Measurements from ENCODE around the gene KCNQ1. TPM values are rescaled to one million over a fixed set of nuclear protein-coding genes. Genes with fewer than 3 reads are reported as not detected.

KCNQ1 gene
- total RNA-seq, 2 experiments from 2014 or later, result 20.4 to 24.3 TPM

DNA sequence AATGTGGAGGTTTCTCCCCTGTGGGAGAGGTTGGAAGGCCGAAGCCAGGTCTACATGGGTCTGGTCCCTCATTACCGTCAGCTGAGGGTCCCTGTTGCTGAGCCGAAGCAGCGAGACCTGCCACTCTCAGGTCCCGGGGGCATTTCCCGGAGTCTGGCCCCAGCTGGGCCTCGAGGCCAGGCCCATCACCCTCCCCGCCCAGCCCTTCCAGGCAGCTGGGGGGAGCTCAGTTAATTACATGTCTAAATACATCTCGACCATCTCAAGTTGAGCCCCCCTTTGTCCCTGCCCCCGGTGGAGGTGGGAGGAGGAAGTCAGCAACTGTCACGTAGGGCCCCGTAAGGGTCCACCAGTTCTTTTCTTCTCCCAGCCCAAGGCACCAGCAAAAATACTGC lies 437.2 kb downstream of the KCNQ1 start:
- CTCF ChIA-PET, result interaction anchor here (0.5 to 1.7 kb wide), 4 partner anchors 10 to 577 kb away, joined by 3 to 5 read pairs (median 4); no protein-coding TSS in a partner anchor
- Mint-ChIP-seq H3K9me3 (peaks cover 2% of the 10 kb centered on the region), H3K4me3 (no peak overlapping the region)

DNA sequence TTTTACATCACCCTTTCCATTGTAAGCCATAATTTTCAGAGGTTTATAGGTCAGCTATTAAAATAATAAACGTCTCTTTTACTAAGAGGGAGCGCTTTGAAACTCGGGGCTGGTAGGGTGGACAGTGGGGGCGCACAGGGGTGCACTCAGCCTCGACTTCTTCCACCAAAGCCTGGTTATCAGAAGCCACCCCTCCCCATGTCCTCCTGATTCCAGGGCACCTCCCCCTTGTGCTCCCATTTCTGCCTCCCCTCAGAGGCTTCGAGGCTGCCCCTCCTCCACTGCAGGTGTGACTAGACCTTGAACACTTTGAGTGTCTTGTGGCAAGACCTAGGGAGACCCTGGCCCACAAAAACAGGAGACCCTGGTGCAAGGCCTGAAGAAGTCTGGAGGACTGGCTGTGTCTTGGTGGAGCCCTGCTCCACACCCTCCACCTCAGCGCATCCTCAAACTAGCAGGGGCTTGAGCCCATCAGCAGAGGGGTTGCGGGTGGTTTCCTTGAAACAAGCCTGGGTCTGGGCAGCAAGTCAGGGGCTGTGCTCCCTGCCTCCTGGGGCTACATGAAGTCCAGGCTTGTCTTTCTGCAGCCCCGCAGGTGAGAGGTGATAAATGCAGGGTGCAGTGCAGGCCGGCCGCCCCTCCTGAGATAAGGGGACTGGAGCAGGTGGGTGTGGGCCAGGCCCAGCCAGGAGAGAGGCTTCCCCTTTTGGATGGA lies 437.7 kb downstream of the KCNQ1 start:
- H3K4me3 Mint-ChIP-seq, result no peak overlapping the region
- POLR2A ChIA-PET, result no interaction called here
- DNase-seq, result no peak
- H3K4me1 Mint-ChIP-seq, result peaks cover 11% of the 10 kb centered on the region
- peaks cover 29% of the 10 kb centered on the region for H3K27me3 Mint-ChIP-seq
- H3K36me3 Mint-ChIP-seq (ENCODE audit: low read depth), result no peaks in the 10 kb centered on the region
- H3K27ac Mint-ChIP-seq, result no peak overlapping the region
- CTCF ChIA-PET, result interaction anchor here (1.0 to 1.7 kb wide), 4 partner anchors 10 to 350 kb away, joined by 3 to 5 read pairs (median 4); a partner anchor contains a TSS
- H3K9me3 Mint-ChIP-seq, result peaks cover under 1% of the 10 kb centered on the region

More for the DNA sequence above, 437.2 kb downstream of the KCNQ1 start:
- H3K36me3 Mint-ChIP-seq (ENCODE audit: low read depth), result no peaks in the 10 kb centered on the region
- H3K4me1 Mint-ChIP-seq, result peaks cover 7% of the 10 kb centered on the region
- POLR2A ChIA-PET, result no interaction called here
- H3K27ac Mint-ChIP-seq, result no peak overlapping the region
- no peak for DNase-seq
- H3K27me3 Mint-ChIP-seq, result peaks cover 24% of the 10 kb centered on the region

DNA sequence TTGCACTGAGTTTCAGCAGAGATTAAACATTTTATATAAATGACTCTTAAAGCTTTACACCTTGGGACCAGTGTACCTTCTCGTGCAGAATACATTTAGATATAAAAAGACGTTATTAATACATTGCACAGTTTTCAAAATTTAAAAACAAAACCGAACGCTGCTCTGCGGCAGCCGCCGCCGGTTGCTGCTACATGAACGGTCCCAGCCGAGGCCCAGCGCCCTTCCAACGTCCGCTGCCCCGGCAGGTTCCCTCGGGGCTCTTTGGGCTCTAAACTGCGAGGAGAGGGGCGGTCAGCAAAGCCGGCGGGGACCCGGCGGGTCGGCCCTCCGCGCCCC lies 438.8 kb downstream of the KCNQ1 start:
- POLR2A ChIA-PET, result no interaction called here
- H3K36me3 Mint-ChIP-seq (ENCODE audit: low read depth), result no peaks in the 10 kb centered on the region
- no peak overlapping the region for H3K27ac Mint-ChIP-seq
- no peak for DNase-seq
- H3K4me3 Mint-ChIP-seq, result no peak overlapping the region
- CTCF ChIA-PET, result interaction anchor here (1.0 to 11.3 kb wide), 3 partner anchors 10 to 349 kb away, joined by 4 to 230 read pairs (median 8); a partner anchor contains a TSS
- H3K4me1 Mint-ChIP-seq, result peaks cover 14% of the 10 kb centered on the region
- H3K27me3 Mint-ChIP-seq, result peaks cover 29% of the 10 kb centered on the region
- H3K9me3 Mint-ChIP-seq, result no peaks in the 10 kb centered on the region

DNA sequence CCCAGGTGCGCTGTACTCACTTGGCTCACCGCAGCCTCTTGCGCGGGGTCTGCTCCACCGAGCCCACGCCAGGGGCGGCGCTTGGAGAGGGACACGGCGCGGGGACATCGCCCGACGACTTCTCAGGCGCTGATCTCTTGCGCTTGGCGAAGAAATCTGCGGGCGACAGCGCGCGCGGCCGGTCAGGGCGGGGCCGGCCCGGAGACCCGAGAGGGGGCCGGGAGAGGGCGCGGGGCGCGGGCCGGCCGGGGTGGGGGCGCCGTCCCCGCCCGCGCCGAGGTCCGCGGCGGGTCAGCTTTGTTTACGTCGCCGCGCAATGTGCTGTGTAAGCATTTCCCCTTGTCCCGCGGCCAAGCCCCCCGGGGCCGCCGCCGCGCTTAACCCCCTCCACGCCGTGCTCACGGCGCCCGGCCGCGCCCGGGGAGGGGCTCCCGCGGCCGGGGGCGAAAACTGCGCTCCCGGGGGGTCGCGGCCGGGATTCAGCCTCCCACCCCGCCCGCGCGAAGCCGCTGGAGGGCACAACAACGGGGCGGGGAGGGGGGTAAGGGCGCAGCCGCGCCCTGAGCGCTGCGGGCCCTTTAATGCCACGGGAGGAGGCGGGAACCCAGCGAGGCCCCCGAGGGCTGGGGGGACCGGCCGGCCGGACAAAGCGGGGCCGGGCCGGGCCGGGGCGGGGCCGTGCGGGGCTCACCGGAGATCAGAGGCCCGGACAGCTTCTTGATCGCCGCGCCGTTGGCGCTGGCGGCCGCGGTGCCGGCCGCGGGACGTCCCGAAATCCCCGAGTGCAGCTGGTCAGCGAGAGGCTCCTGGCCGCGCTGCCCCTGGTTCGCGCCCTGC lies 439.4 kb downstream of the KCNQ1 start:
- H3K9me3 Mint-ChIP-seq, result no peaks in the 10 kb centered on the region
- H3K27me3 Mint-ChIP-seq, result peaks cover 29% of the 10 kb centered on the region
- peaks cover 14% of the 10 kb centered on the region for H3K4me1 Mint-ChIP-seq
- CTCF ChIA-PET, result interaction anchor here (0.5 to 11.3 kb wide), 7 partner anchors 9 to 358 kb away, joined by 3 to 230 read pairs (median 4); a partner anchor contains a TSS
- POLR2A ChIA-PET, result no interaction called here
- no peak overlapping the region for H3K27ac Mint-ChIP-seq
- no peaks in the 10 kb centered on the region for H3K36me3 Mint-ChIP-seq (ENCODE audit: low read depth)
- H3K4me3 Mint-ChIP-seq, result no peak overlapping the region
- no peak for DNase-seq

DNA sequence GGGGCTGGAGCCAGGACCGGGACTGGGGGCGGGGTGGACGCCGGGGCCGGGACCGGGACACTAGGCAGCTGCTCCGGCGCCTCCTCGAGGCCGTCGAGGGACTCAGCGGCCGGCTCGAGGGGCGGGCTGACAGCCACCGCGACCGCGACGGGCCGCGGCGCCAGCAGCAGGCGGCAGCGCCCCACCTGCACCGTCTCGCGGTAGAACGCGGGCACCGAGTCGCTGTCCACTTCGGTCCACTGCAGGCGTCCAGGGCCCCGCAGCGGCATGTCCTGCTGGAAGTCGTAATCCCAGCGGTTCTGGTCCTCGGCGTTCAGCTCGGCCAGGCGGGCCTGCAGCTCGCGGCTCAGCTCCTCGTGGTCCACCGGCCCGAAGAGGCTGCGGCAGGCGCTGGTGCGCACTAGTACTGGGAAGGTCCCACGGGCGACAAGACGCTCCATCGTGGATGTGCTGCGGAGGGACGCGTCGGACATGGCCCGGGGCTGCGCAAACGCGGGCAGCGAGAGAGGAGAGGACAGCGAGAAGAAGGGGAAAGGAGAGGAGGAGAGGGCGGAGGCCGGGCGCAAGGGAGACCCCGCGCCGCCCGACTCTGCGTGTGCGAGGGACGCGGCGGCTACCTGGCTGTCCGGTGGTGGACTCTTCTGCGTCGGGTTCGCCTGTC lies 440.3 kb downstream of the KCNQ1 start:
- peaks cover 29% of the 10 kb centered on the region for H3K27me3 Mint-ChIP-seq
- H3K9me3 Mint-ChIP-seq, result no peaks in the 10 kb centered on the region
- H3K36me3 Mint-ChIP-seq (ENCODE audit: low read depth), result no peaks in the 10 kb centered on the region
- CTCF ChIA-PET, result interaction anchor here (0.5 to 11.3 kb wide), 6 partner anchors 8 to 359 kb away, joined by 3 to 230 read pairs (median 4); no protein-coding TSS in a partner anchor
- peak overlapping the region; percentile 86 for H3K4me3 Mint-ChIP-seq
- H3K27ac Mint-ChIP-seq, result no peak overlapping the region
- DNase-seq, result peak; percentile 22
- POLR2A ChIA-PET, result no interaction called here
- peaks cover 14% of the 10 kb centered on the region for H3K4me1 Mint-ChIP-seq

DNA sequence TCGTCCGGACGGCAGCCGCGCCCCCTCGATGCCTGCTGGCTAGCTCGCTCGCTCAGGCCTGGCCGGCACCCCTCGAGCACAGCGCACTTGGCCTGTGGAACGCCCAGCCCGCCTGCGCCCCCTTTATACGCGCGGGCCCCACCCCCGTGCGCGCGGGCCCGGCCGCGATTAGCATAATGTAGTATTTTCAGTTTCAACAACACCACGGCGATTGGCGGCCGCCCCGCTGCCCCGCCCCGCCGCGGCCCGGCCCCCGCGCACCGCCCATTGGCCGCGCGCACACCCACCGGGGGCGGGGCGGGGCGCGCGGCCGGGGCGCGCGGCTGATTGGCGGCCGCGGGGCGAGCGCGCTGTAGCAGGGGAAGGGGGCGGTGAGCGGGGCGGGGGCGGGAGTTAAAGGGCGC lies 440.9 kb downstream of the KCNQ1 start, which contains the start of gene CDKN1C:
Gene CDKN1C (minus strand): TSS at position 98 of the 404 bp plus-strand sequence. CDS start 319 bp downstream, outside the sequence.
- CTCF ChIA-PET, result interaction anchor here (1.2 to 11.3 kb wide), 2 partner anchors 11 to 351 kb away, joined by 4 to 230 read pairs; no protein-coding TSS in a partner anchor
- no peaks in the 10 kb centered on the region for H3K36me3 Mint-ChIP-seq (ENCODE audit: low read depth)
- no peaks in the 10 kb centered on the region for H3K9me3 Mint-ChIP-seq
- H3K4me3 Mint-ChIP-seq, result peak within 1 kb of the TSS; percentile 86
- H3K27me3 Mint-ChIP-seq, result peaks cover 29% of the 10 kb centered on the region
- DNase-seq, result peak; percentile 81
- peaks cover 14% of the 10 kb centered on the region for H3K4me1 Mint-ChIP-seq
- H3K27ac Mint-ChIP-seq, result no peak within 1 kb of the TSS
- POLR2A ChIA-PET, result no interaction called here

DNA sequence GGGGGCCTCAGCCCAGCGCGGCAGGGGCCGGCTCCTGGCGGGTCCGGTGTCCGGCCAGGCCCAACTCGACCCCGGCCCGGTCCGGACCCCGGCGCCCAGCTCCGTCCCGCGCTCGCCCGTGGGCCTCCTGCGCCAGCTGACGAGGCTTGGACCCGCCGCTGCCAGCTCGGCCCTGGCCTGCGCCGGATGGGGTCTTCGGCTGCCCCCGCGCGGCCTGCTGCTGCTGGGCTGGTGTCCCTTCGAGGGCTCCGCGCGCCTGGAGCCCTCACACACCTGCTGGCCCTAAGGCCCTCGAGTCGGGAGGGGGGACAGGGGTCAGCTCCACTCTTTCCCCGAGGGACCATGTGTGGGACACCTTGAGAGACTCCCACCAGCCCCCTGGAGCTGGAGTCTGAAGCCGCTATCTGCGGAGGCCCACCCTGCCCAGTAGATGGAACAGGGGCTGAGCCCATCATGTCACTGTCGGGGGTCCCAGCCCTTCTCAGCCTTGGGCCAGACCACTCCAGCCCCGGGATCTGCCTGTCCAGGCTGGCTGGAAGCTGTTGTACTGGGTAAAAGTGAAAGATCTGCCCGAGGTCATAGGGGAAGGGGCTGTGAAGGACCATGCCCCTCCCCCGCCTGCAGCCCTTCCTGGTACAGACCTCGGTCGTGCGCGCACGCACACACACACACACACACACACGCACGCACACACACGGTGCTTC lies 441.5 kb downstream of the KCNQ1 start:
- POLR2A ChIA-PET, result no interaction called here
- H3K4me3 Mint-ChIP-seq, result peak overlapping the region; percentile 49
- peak; percentile 17 for DNase-seq
- peaks cover 29% of the 10 kb centered on the region for H3K27me3 Mint-ChIP-seq
- H3K36me3 Mint-ChIP-seq (ENCODE audit: low read depth), result no peaks in the 10 kb centered on the region
- no peak overlapping the region for H3K27ac Mint-ChIP-seq
- no peaks in the 10 kb centered on the region for H3K9me3 Mint-ChIP-seq
- CTCF ChIA-PET, result interaction anchor here (2.1 to 11.3 kb wide), 2 partner anchors 12 to 352 kb away, joined by 7 to 230 read pairs; no protein-coding TSS in a partner anchor
- H3K4me1 Mint-ChIP-seq, result peaks cover 18% of the 10 kb centered on the region

DNA sequence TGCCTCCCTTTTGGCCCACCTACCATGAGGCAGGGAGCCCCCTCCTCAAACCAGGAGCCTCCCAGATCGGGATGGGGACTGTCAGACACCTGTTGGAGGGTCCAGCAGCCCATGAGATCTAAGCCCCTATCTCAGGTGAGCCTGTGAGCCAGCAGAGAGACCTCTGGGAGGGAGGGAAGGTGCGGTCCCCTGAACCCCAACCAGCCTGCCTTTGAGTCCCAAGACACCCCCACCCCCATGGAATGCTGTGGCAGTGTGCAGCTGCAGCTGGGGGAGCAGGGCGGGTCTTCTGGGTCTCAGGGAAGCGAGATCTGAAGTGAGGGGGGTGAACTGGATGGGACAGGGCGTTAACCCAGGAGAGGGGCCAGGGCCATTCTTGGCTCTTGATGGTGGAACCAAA lies 442.1 kb downstream of the KCNQ1 start:
- no peaks in the 10 kb centered on the region for H3K36me3 Mint-ChIP-seq (ENCODE audit: low read depth)
- H3K27me3 Mint-ChIP-seq, result peaks cover 27% of the 10 kb centered on the region
- DNase-seq, result no peak
- H3K4me1 Mint-ChIP-seq, result peaks cover 24% of the 10 kb centered on the region
- H3K27ac Mint-ChIP-seq, result no peak overlapping the region
- POLR2A ChIA-PET, result no interaction called here
- CTCF ChIA-PET, result interaction anchor here (0.9 to 11.3 kb wide), 5 partner anchors 11 to 353 kb away, joined by 4 to 230 read pairs (median 7); partner anchors contain the start of gene PHLDA2
- peak overlapping the region; percentile 49 for H3K4me3 Mint-ChIP-seq
- H3K9me3 Mint-ChIP-seq, result no peaks in the 10 kb centered on the region

DNA sequence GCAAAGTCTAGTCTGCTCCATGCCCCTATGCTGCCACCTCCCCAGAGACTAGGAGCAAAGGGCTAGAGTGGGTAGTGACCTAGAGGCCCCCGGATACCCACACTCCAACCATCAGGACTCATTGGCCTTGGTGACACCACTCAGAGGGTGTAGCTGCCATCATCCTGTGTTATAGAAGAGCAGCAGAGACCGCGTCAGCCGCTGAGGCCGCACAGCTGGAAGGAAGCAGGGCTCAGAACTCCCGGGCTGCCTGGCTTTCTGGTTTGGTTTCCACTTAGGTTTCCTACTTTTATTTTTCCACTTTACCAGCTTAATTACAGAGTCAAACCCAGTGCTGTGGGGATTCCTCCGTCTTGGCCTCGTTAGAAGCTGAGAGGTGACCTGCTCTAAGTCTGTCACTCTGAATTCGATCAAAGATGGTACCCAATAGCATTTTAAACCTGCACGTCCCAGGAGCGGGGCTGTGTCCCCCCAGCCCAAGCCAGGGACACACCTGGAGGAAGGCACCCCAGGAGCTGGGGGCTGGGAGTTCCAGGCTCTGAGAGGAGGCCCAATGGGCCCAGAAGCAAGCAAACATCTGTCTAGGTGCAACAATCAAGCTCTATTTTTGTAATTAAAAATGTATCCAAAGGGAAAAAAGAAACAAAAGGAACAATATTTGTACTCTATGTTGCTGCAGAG lies 442.8 kb downstream of the KCNQ1 start:
- H3K9me3 Mint-ChIP-seq, result no peaks in the 10 kb centered on the region
- H3K4me3 Mint-ChIP-seq, result no peak overlapping the region
- no peak for DNase-seq
- peak overlapping the region; percentile 36 for H3K27ac Mint-ChIP-seq
- peaks cover 21% of the 10 kb centered on the region for H3K27me3 Mint-ChIP-seq
- no peaks in the 10 kb centered on the region for H3K36me3 Mint-ChIP-seq (ENCODE audit: low read depth)
- H3K4me1 Mint-ChIP-seq, result peaks cover 30% of the 10 kb centered on the region
- CTCF ChIA-PET, result interaction anchor here (0.9 to 11.3 kb wide), 18 partner anchors 8 to 520 kb away, joined by 3 to 230 read pairs (median 4); partner anchors contain the start of genes PHLDA2 and TSSC4
- POLR2A ChIA-PET, result interaction anchor here (0.8 kb wide), 1 partner anchor 39 kb away, joined by 3 read pairs; no protein-coding TSS in a partner anchor

DNA sequence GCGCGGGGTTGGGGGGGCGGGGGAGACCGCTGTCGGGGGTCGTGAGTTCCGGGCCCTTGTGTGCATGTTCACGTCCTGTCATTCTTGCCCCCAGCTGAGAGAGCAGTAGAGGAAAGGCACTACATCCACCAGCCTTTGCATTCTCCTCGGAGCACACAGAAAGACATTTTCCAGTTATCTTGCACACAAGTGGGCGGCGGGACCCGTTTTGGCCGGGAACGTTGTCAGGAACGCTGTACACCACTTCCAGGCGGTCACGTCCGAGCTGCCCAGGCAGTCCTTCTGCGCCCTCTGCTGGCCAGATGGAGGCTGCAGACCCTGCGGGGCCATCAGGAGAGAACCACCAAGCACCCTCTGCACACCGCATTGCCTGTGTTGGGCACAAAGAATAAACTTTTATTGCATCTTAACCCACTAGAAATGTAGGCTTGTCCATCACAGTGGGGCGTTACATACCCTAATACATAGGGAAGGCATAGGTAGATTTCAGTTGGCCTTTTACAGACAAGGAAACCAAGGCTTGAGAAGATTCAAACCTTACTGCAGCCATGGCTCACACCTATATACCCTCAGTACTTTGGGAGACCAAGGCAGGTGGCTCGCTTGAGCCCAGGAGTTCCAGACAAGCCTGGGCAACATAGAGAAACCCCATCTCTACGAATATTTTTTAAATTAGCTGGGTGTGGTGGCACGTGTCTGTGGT lies 443.6 kb downstream of the KCNQ1 start:
- Mint-ChIP-seq H3K27me3 (peaks cover 14% of the 10 kb centered on the region), H3K4me1 (peaks cover 34% of the 10 kb centered on the region), H3K4me3 (no peak overlapping the region), H3K27ac (peak overlapping the region; percentile 60), H3K36me3 (ENCODE audit: low read depth) (no peaks in the 10 kb centered on the region), H3K9me3 (no peaks in the 10 kb centered on the region)
- peak; percentile 89 for DNase-seq
- CTCF ChIA-PET, result interaction anchor here (0.5 to 11.3 kb wide), 20 partner anchors 9 to 803 kb away, joined by 3 to 230 read pairs (median 4); partner anchors contain the start of genes PHLDA2 and TSSC4
- POLR2A ChIA-PET, result no interaction called here

All from activated CD4-positive, alpha-beta T cell treated with anti-CD3 and anti-CD28 coated beads, Interleukin-2, amount 10 ng/mL, durations not matched to agents 7 days and 5 days (primary cell).